ENCODE data around the gene FAM221B.
A peak's percentile ranks its signal among the peaks of the same experiment; 100 is the strongest.

The FAM221B gene

GRCh38 chr9:35847792-35848572, 19.4 kb upstream of the FAM221B start:
- peak in 1 of 3 donors; percentile 37 for DNase-seq (ENCODE audit: low read depth in 2 of 3, low spot score in 1 of 3)

- DNase-seq (ENCODE audit: low read depth in 2 of 3, low spot score in 1 of 3), result no peak
Measured at GRCh38 chr9:35845824-35846771, 17.6 kb upstream of the FAM221B start.

- DNase-seq (ENCODE audit: low read depth in 2 of 3, low spot score in 1 of 3), result no peak
Measured at GRCh38 chr9:35844628-35845270, 16.2 kb upstream of the FAM221B start.

- no peak for DNase-seq (ENCODE audit: low read depth in 2 of 3, low spot score in 1 of 3)
Measured at GRCh38 chr9:35842795-35843194, 14.3 kb upstream of the FAM221B start.

- DNase-seq (ENCODE audit: low read depth in 2 of 3, low spot score in 1 of 3), result no peak
Measured at GRCh38 chr9:35842020-35842745, 13.7 kb upstream of the FAM221B start.

- no peak for DNase-seq (ENCODE audit: low read depth in 2 of 3, low spot score in 1 of 3)
Measured at GRCh38 chr9:35841645-35841900, 13.0 kb upstream of the FAM221B start.

- DNase-seq (ENCODE audit: low read depth in 2 of 3, low spot score in 1 of 3), result no peak
Measured at GRCh38 chr9:35840881-35841644, 12.5 kb upstream of the FAM221B start.

GRCh38 chr9:35839926-35840325, 11.4 kb upstream of the FAM221B start:
- DNase-seq (ENCODE audit: low read depth in 2 of 3, low spot score in 1 of 3), result no peak

- no peak for DNase-seq (ENCODE audit: low read depth in 2 of 3, low spot score in 1 of 3)
Measured at GRCh38 chr9:35836595-35836994, 8.1 kb upstream of the FAM221B start.

- DNase-seq (ENCODE audit: low read depth in 2 of 3, low spot score in 1 of 3), result no peak
Measured at GRCh38 chr9:35835766-35836165, 7.2 kb upstream of the FAM221B start.

GRCh38 chr9:35835216-35835632, 6.7 kb upstream of the FAM221B start:
- no peak for DNase-seq (ENCODE audit: low read depth in 2 of 3, low spot score in 1 of 3)

- DNase-seq (ENCODE audit: low read depth in 2 of 3, low spot score in 1 of 3), result no peak
Measured at GRCh38 chr9:35834260-35835215, 6.0 kb upstream of the FAM221B start.

GRCh38 chr9:35832814-35833213, 4.3 kb upstream of the FAM221B start:
- DNase-seq (ENCODE audit: low read depth in 2 of 3, low spot score in 1 of 3), result no peak

GRCh38 chr9:35831040-35831439, 2.5 kb upstream of the FAM221B start:
- DNase-seq (ENCODE audit: low read depth in 2 of 3, low spot score in 1 of 3), result no peak

GRCh38 chr9:35829764-35830096, 1.2 kb upstream of the FAM221B start:
- no peak for DNase-seq (ENCODE audit: low read depth in 2 of 3, low spot score in 1 of 3)

GRCh38 chr9:35829084-35829763, 692 bp upstream of the FAM221B start, which contains the start of gene TMEM8B:
Gene TMEM8B (plus strand): TSS chr9:35829228. CDS start chr9:35829448, 220 bp downstream.
- peak; percentile 85 to 96 (median 93) for DNase-seq (ENCODE audit: low read depth in 2 of 3, low spot score in 1 of 3)

- DNase-seq (ENCODE audit: low read depth in 2 of 3, low spot score in 1 of 3), result no peak
Measured at GRCh38 chr9:35827486-35827885, 1.0 kb downstream of the FAM221B start.

- peak in 2 of 3 donors; percentile 17 to 47 for DNase-seq (ENCODE audit: low read depth in 2 of 3, low spot score in 1 of 3)
Measured at GRCh38 chr9:35826071-35826701, 2.3 kb downstream of the FAM221B start.
